ENCODE results near the gene POU6F2. TPM values are rescaled to one million over a fixed set of nuclear protein-coding genes. Genes with fewer than 3 reads are reported as not detected.
"Not testable (repeated sequence)": the region's sequence is repeated elsewhere in the genome, so short reads cannot be mapped to it uniquely, and the experiment has no call there.

Gene POU6F2
- total and polyA plus RNA-seq, 2 experiments from 2014 or later = not detected

DNA sequence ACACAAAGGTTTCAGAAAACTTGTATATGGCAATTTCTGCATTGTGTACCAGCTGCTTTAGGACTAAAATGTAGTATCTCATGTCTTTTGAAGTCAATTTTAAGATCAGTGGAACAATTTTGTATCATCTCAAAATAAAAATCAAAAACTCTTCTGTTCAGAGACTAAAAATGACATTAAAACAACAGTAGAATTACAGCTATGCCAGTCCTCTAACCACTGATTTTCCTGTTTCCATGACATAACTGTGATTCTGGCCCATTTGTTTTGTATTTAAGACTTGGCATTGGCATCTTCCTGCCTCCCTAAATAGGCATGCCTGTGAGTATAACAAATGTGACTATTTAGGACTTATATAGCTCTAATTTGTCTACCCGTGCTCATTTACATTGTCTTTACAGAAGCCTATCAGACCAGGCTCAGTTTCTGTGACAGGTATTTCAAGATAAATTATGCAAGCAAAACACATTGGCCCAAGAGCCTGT is 39.7 kb upstream of the POU6F2 start:
- Histone ChIP-seq H4K20me1 (ENCODE audit: insufficient read depth) (no peaks in the 10 kb centered on the region), H3K27ac (no peak overlapping the region), H3F3A (ENCODE audit: insufficient read depth) (no peaks in the 10 kb centered on the region), H3K27me3 (replicated peaks; ENCODE audit: insufficient read depth) (no peaks in the 10 kb centered on the region), H3K79me2 (ENCODE audit: insufficient read depth) (no peaks in the 10 kb centered on the region), H3K4me3 (no peak overlapping the region), H2AFZ (no peak overlapping the region), H3K9me3 (ENCODE audit: low read depth) (no peaks in the 10 kb centered on the region), H3K9ac (no peak overlapping the region), H3K9me2 (ENCODE audit: insufficient read depth) (no peaks in the 10 kb centered on the region), H3K4me2 (ENCODE audit: unreplicated experiment) (no peak overlapping the region), H3K4me1 (ENCODE audit: insufficient read depth) (no peaks in the 10 kb centered on the region), H3K36me3 (ENCODE audit: low read depth) (no peaks in the 10 kb centered on the region)
- TF ChIP-seq EZH2 (IDR thresholded peaks at IDR 0.05; ENCODE audit: insufficient read depth, poor library complexity, severe bottlenecking) (no peak), EZH2phosphoT487 (IDR thresholded peaks at IDR 0.05; ENCODE audit: insufficient read depth, low read depth) (no peak)
- 0% methylated on average over 1 of the region's 1 CpG for WGBS, 2 experiments (ENCODE audit: low coverage in 1 of 2, low lambda C conversion rate in 2 of 2, missing lambda C conversion rate in 2 of 2)
- in situ Hi-C loops (cut with MboI) = loop anchor here (10.0 kb wide), 1 partner anchor 527 kb away; no protein-coding TSS in a partner anchor
- DNase-seq = peak; percentile 10

DNA sequence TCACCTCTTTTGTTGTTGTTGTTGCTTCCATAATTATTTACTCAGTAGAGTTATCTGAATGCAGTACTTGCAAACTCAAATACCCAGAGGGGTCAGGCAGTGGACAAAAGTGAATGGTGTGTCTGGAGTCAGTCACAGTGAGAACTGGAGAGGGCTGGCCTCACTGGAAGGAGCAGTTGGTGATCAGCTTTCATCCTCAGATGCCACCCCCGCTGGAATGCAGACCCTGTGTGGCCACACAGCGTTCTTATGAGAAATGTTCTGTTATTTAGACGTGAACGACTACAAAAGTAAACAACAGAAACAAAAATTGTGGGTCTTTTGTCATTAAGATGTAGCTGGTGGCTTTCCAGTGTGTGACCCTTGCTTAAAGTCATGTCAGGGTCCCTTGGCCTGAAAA is 39.1 kb upstream of the POU6F2 start:
- Histone ChIP-seq H3K36me3 (ENCODE audit: low read depth) (no peaks in the 10 kb centered on the region), H3K27ac (no peak overlapping the region), H3K9ac (no peak overlapping the region), H3K9me2 (ENCODE audit: insufficient read depth) (no peaks in the 10 kb centered on the region), H3K27me3 (replicated peaks; ENCODE audit: insufficient read depth) (no peaks in the 10 kb centered on the region), H3K9me3 (ENCODE audit: low read depth) (no peaks in the 10 kb centered on the region), H3K4me2 (ENCODE audit: unreplicated experiment) (no peak overlapping the region), H4K20me1 (ENCODE audit: insufficient read depth) (no peaks in the 10 kb centered on the region), H3F3A (ENCODE audit: insufficient read depth) (no peaks in the 10 kb centered on the region), H3K4me1 (ENCODE audit: insufficient read depth) (no peaks in the 10 kb centered on the region), H3K4me3 (no peak overlapping the region), H2AFZ (no peak overlapping the region), H3K79me2 (ENCODE audit: insufficient read depth) (no peaks in the 10 kb centered on the region)
- TF ChIP-seq EZH2phosphoT487 (IDR thresholded peaks at IDR 0.05; ENCODE audit: insufficient read depth, low read depth) (no peak), EZH2 (IDR thresholded peaks at IDR 0.05; ENCODE audit: insufficient read depth, poor library complexity, severe bottlenecking) (no peak)
- 68 to 73% methylated on average over 4 of the region's 4 CpGs for WGBS, 2 experiments (ENCODE audit: low coverage in 1 of 2, low lambda C conversion rate in 2 of 2, missing lambda C conversion rate in 2 of 2)
- in situ Hi-C loops (cut with MboI) = loop anchor here (10.0 kb wide), 1 partner anchor 526 kb away; no protein-coding TSS in a partner anchor
- DNase-seq = no peak

DNA sequence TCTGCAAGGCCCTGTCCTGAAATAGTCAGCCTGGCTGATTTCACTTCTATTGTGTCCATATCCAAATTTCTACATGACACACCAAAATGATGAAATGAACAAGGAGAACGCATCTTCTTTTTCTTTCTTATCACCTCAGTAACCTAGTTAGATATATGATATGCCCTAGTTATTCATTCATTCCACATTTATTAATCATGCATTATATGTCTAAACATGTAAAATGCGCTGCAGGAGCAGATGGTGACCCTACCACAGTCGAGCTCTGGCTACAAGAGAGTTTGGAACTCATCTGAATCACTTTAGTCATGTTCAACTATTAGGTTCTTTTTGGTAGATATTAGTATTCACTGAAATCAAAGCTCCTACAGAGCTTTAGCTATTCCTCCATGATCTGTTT is 36.9 kb upstream of the POU6F2 start:
- Histone ChIP-seq H3K4me3 (no peak overlapping the region), H2AFZ (no peak overlapping the region), H3K36me3 (ENCODE audit: low read depth) (no peaks in the 10 kb centered on the region), H3F3A (ENCODE audit: insufficient read depth) (no peaks in the 10 kb centered on the region), H4K20me1 (ENCODE audit: insufficient read depth) (no peaks in the 10 kb centered on the region), H3K9ac (no peak overlapping the region), H3K4me1 (ENCODE audit: insufficient read depth) (no peaks in the 10 kb centered on the region), H3K4me2 (ENCODE audit: unreplicated experiment) (no peak overlapping the region), H3K27ac (no peak overlapping the region), H3K9me3 (ENCODE audit: low read depth) (no peaks in the 10 kb centered on the region), H3K79me2 (ENCODE audit: insufficient read depth) (no peaks in the 10 kb centered on the region), H3K27me3 (replicated peaks; ENCODE audit: insufficient read depth) (no peaks in the 10 kb centered on the region), H3K9me2 (ENCODE audit: insufficient read depth) (no peaks in the 10 kb centered on the region)
- in situ Hi-C loops (cut with MboI) = no loop called here
- TF ChIP-seq EZH2 (IDR thresholded peaks at IDR 0.05; ENCODE audit: insufficient read depth, poor library complexity, severe bottlenecking) = no peak
- no peak for DNase-seq
- WGBS, 2 experiments (ENCODE audit: low coverage in 1 of 2, low lambda C conversion rate in 2 of 2, missing lambda C conversion rate in 2 of 2) = 67 to 71% methylated on average over 3 of the region's 3 CpGs

DNA sequence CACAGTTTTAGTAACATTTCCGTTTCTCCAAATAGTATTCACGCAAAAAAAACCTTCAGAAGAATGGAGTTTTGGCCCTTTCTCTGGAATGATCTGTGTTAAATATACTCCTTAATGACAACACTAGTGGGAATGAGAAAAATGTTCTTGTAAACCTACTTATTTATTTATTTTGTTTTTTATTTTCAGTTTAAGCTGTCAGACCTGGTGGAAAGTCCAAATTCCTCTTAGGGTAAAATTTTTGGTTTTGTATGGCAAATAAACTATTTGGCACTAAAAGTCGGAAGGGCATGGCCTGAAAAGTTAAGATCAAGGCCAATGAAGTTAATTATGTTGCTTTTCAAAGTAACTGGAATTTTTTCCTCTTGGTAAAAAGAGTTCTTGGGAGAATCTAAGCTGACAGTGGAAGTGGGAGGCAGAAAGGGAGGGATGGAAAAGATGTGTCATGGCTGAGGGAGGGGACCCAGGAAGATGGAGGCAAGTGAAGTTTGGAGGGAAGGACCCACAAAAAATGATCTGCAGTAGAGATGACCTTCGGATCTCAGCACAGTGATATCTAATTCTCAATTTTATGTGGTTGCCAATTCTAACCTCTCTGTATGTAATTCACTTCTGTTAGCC is 35.2 kb upstream of the POU6F2 start:
- no peak overlapping the region for H3K4me2 ChIP-seq (ENCODE audit: unreplicated experiment)
- no peak overlapping the region for H3K4me3 ChIP-seq
- H3K36me3 ChIP-seq (ENCODE audit: low read depth) = no peaks in the 10 kb centered on the region
- H3K4me1 ChIP-seq (ENCODE audit: insufficient read depth) = no peaks in the 10 kb centered on the region
- H4K20me1 ChIP-seq (ENCODE audit: insufficient read depth) = no peaks in the 10 kb centered on the region
- no peaks in the 10 kb centered on the region for H3K9me2 ChIP-seq (ENCODE audit: insufficient read depth)
- H3K27me3 ChIP-seq (replicated peaks; ENCODE audit: insufficient read depth) = no peaks in the 10 kb centered on the region
- H3K9ac ChIP-seq = no peak overlapping the region
- no peaks in the 10 kb centered on the region for H3K9me3 ChIP-seq (ENCODE audit: low read depth)
- in situ Hi-C loops (cut with MboI) = no loop called here
- H2AFZ ChIP-seq = no peak overlapping the region
- no peaks in the 10 kb centered on the region for H3K79me2 ChIP-seq (ENCODE audit: insufficient read depth)
- TF ChIP-seq EZH2phosphoT487 (IDR thresholded peaks at IDR 0.05; ENCODE audit: insufficient read depth, low read depth) = no peak
- no peak for TF ChIP-seq EZH2 (IDR thresholded peaks at IDR 0.05; ENCODE audit: insufficient read depth, poor library complexity, severe bottlenecking)
- no peak overlapping the region for H3K27ac ChIP-seq
- 35 to 38% methylated on average over 4 of the region's 4 CpGs for WGBS, 2 experiments (ENCODE audit: low coverage in 1 of 2, low lambda C conversion rate in 2 of 2, missing lambda C conversion rate in 2 of 2)
- H3F3A ChIP-seq (ENCODE audit: insufficient read depth) = no peaks in the 10 kb centered on the region
- no peak for DNase-seq

DNA sequence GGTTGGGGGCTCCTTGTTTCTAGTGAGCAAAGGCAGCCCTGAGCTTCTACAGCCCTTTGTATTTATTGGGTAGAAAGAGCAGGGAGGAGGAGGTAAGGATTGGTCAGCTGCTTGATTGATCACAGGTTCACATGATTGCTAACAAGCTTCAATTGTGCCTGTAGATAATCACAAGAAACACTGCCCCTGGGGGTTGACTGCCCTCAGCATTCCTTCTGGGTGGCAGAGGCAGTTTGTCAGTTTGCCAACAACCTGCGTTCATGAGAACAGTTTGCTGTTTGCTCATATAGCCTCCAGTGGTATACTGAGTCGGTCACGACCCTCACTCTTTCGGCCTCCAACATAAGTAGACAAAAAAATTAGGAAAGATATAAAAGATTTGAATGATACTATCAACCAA is 30.2 kb upstream of the POU6F2 start:
- H3K27ac ChIP-seq; H3K4me3 ChIP-seq; H3K27me3 ChIP-seq (replicated peaks; ENCODE audit: insufficient read depth); H3K4me1 ChIP-seq (ENCODE audit: insufficient read depth); H3K4me2 ChIP-seq (ENCODE audit: unreplicated experiment); H2AFZ ChIP-seq; H3F3A ChIP-seq (ENCODE audit: insufficient read depth); H3K9ac ChIP-seq; in situ Hi-C loops (cut with MboI); H3K79me2 ChIP-seq (ENCODE audit: insufficient read depth); H3K36me3 ChIP-seq (ENCODE audit: low read depth); DNase-seq; H3K9me2 ChIP-seq (ENCODE audit: insufficient read depth); H3K9me3 ChIP-seq (ENCODE audit: low read depth); H4K20me1 ChIP-seq (ENCODE audit: insufficient read depth): not testable (repeated sequence)
- 72 to 80% methylated on average over 4 of the region's 4 CpGs for WGBS, 2 experiments (ENCODE audit: low coverage in 1 of 2, low lambda C conversion rate in 2 of 2, missing lambda C conversion rate in 2 of 2)
